Measurements from ENCODE around the gene USP16. TPM values are rescaled to one million over a fixed set of nuclear protein-coding genes. Genes with fewer than 3 reads are reported as not detected.

USP16 gene
- total RNA-seq, 6 experiments from 2014 or later, result 28.1 to 43.1 (median 37.1) TPM

- no peak overlapping the region for H3K27ac Mint-ChIP-seq
- no peaks in the 10 kb centered on the region for H3K9me3 Mint-ChIP-seq
- H3K4me1 Mint-ChIP-seq (ENCODE audit: low read depth), result peaks cover 33% of the 10 kb centered on the region
- no peaks in the 10 kb centered on the region for H3K36me3 Mint-ChIP-seq (ENCODE audit: low read depth)
- no peak for TF ChIP-seq CTCF (IDR thresholded peaks at IDR 0.05)
- no peak overlapping the region for H3K4me3 Mint-ChIP-seq
- H3K27me3 Mint-ChIP-seq (ENCODE audit: insufficient read depth), result no peaks in the 10 kb centered on the region
- no peak for DNase-seq
These were observed 73.7 kb downstream of the USP16 start for GRCh38 chr21:29098156-29098555.

GRCh38 chr21:29102791-29103257, 78.4 kb downstream of the USP16 start:
- Mint-ChIP-seq H3K27ac (no peak overlapping the region), H3K9me3 (no peaks in the 10 kb centered on the region), H3K36me3 (ENCODE audit: low read depth) (0 out of 2 replicates have a peak, but pooled peaks cover 4% of the 10 kb centered on the region), H3K4me3 (no peak overlapping the region), H3K27me3 (ENCODE audit: insufficient read depth) (no peaks in the 10 kb centered on the region), H3K4me1 (ENCODE audit: low read depth) (peaks cover 59% of the 10 kb centered on the region)
- no peak for TF ChIP-seq CTCF (IDR thresholded peaks at IDR 0.05)
- no peak for DNase-seq

Other genes starting within 250 kb of the USP16 start
- gene LTN1, start 31.8 kb upstream of the USP16 start, total RNA-seq (2021; fragmentation: NEBNext Ultra II Directional; extraction: Animal tissue kit (Norgen Biotek cat#: 25700)), result 10 to 100 TPM; 19.8 to 23.4 (median 20.8) TPM
- 10 to 100 TPM; 30.0 to 34.5 (median 31.1) TPM for gene RWDD2B, start 5.3 kb upstream of the USP16 start, total RNA-seq (2021; fragmentation: NEBNext Ultra II Directional; extraction: Animal tissue kit (Norgen Biotek cat#: 25700))
- gene CCT8, start 49.0 kb downstream of the USP16 start, total RNA-seq (2021; fragmentation: NEBNext Ultra II Directional; extraction: Animal tissue kit (Norgen Biotek cat#: 25700)), result 100 to 1,000 TPM; 209 to 258 (median 227) TPM
- 10 to 100 TPM in 1 of 6 experiments, 1 to 10 TPM in 5; 6.2 to 11.4 (median 7.6) TPM for gene MAP3K7CL, start 106.0 kb downstream of the USP16 start, total RNA-seq (2021; fragmentation: NEBNext Ultra II Directional; extraction: Animal tissue kit (Norgen Biotek cat#: 25700))

All from HFFc6 (cell line).